ENCODE measurements around the gene FBLN2. TPM values are rescaled to one million over a fixed set of nuclear protein-coding genes. Genes with fewer than 3 reads are reported as not detected.

Gene FBLN2
- total and polyA plus RNA-seq, 7 donors: 12.8 to 59.4 (median 24.9) TPM

- no peak for DNase-seq
- no peak overlapping the region for H3K27ac ChIP-seq
- no peaks in the 10 kb centered on the region for H3K4me1 ChIP-seq
- no peak overlapping the region for H3K4me3 ChIP-seq
- intact Hi-C loops (cut with DNase I): no loop called here
- ATAC-seq: no peak
- H3K36me3 ChIP-seq (ENCODE audit: insufficient read depth in 1 of 2, low read depth in 1 of 2): no peaks in the 10 kb centered on the region
- 83 to 90% (median 87%) methylated on average over 13 to 16 of the region's 16 CpGs for WGBS, 3 donors
- no peaks in the 10 kb centered on the region for H3K9me3 ChIP-seq
- H3K27me3 ChIP-seq (ENCODE audit: insufficient read depth in 3 of 3, low read length in 2 of 3): peaks cover 0 to 4% (median 3%) of the 10 kb centered on the region in 3 donors
- TF ChIP-seq CTCF (IDR thresholded peaks at IDR 0.05): no peak
These were observed 133.5 kb downstream of the FBLN2 start for GRCh38 chr3:13682331-13683013.

GRCh38 chr3:13683288-13683687 lies 134.4 kb downstream of the FBLN2 start:
- 84 to 93% (median 92%) methylated on average over 4 of the region's 4 CpGs for WGBS, 3 donors
- no peak for TF ChIP-seq CTCF (IDR thresholded peaks at IDR 0.05)

GRCh38 chr3:13683772-13684171 lies 134.8 kb downstream of the FBLN2 start:
- H3K9me3 ChIP-seq: no peaks in the 10 kb centered on the region
- TF ChIP-seq CTCF (IDR thresholded peaks at IDR 0.05): no peak
- H3K27me3 ChIP-seq (ENCODE audit: insufficient read depth in 3 of 3, low read length in 2 of 3): peaks cover 0 to 3% (median 0%) of the 10 kb centered on the region in 3 donors
- no peak overlapping the region for H3K4me3 ChIP-seq
- 91 to 95% (median 91%) methylated on average over 11 of the region's 11 CpGs for WGBS, 3 donors
- H3K4me1 ChIP-seq: no peaks in the 10 kb centered on the region
- no peak overlapping the region for H3K27ac ChIP-seq
- intact Hi-C loops (cut with DNase I): no loop called here
- no peak for DNase-seq
- no peaks in the 10 kb centered on the region for H3K36me3 ChIP-seq (ENCODE audit: insufficient read depth in 1 of 2, low read depth in 1 of 2)
- no peak for ATAC-seq

More at GRCh38 chr3:13683288-13683687, 134.4 kb downstream of the FBLN2 start:
- no peaks in the 10 kb centered on the region for H3K4me1 ChIP-seq
- no peak overlapping the region for H3K27ac ChIP-seq
- no peaks in the 10 kb centered on the region for H3K9me3 ChIP-seq
- H3K4me3 ChIP-seq: no peak overlapping the region
- H3K27me3 ChIP-seq (ENCODE audit: insufficient read depth in 3 of 3, low read length in 2 of 3): peaks cover 0 to 4% (median 3%) of the 10 kb centered on the region in 3 donors
- ATAC-seq (no peak), DNase-seq (no peak)
- no peaks in the 10 kb centered on the region for H3K36me3 ChIP-seq (ENCODE audit: insufficient read depth in 1 of 2, low read depth in 1 of 2)
- intact Hi-C loops (cut with DNase I): no loop called here

GRCh38 chr3:13684350-13684749 lies 135.4 kb downstream of the FBLN2 start:
- 57 to 70% (median 69%) methylated on average over 11 to 12 of the region's 12 CpGs for WGBS, 3 donors
- Histone ChIP-seq H3K9me3 (no peaks in the 10 kb centered on the region), H3K27me3 (ENCODE audit: insufficient read depth in 3 of 3, low read length in 2 of 3) (peaks cover 0 to 3% (median 0%) of the 10 kb centered on the region in 3 donors), H3K4me1 (no peaks in the 10 kb centered on the region), H3K36me3 (ENCODE audit: insufficient read depth in 1 of 2, low read depth in 1 of 2) (no peaks in the 10 kb centered on the region), H3K4me3 (no peak overlapping the region), H3K27ac (no peak overlapping the region)
- intact Hi-C loops (cut with DNase I): no loop called here
- DNase-seq (no peak), ATAC-seq (no peak)
- TF ChIP-seq CTCF (IDR thresholded peaks at IDR 0.05): no peak

GRCh38 chr3:13684854-13685253 lies 135.9 kb downstream of the FBLN2 start:
- Histone ChIP-seq H3K27me3 (ENCODE audit: insufficient read depth in 3 of 3, low read length in 2 of 3) (peaks cover 0 to 3% (median 0%) of the 10 kb centered on the region in 3 donors), H3K36me3 (ENCODE audit: insufficient read depth in 1 of 2, low read depth in 1 of 2) (no peaks in the 10 kb centered on the region), H3K4me1 (no peaks in the 10 kb centered on the region), H3K9me3 (no peaks in the 10 kb centered on the region), H3K4me3 (no peak overlapping the region), H3K27ac (no peak overlapping the region)
- DNase-seq: no peak
- 52 to 70% (median 65%) methylated on average over 10 of the region's 10 CpGs for WGBS, 3 donors
- no peak for ATAC-seq
- intact Hi-C loops (cut with DNase I): no loop called here
- no peak for TF ChIP-seq CTCF (IDR thresholded peaks at IDR 0.05)
